GM15510 (cell line): ENCODE data around the gene PDCL2.

Experiments
- POLR2A ChIP-seq: IDR thresholded peaks from 3 replicates; pipeline ENCODE4 v1.6.1; 2011; ENCODE audit warnings: borderline replicate concordance; ENCODE audit not compliant: insufficient read length; ENCODE audit errors: extremely low read depth

Gene PDCL2

DNA sequence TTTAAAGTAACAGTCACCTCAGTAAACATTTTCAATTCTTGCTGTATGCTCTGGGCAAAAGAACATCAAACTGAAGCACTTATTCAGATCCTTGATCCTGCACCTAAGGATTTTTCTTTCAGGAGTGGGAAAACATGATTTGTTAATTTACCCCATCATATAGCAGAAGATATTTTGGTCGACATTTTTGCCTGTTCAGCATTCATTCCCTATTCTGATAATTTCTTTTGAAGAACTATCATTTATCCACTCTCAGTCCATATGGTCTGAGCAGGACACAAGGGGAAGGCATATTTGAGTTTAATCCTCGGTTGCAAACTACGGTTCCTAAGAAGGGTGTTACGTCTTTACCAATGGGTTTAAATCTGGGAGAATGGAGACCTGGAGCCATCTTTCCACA is 44.1 kb downstream of the PDCL2 start:
- TF ChIP-seq POLR2A = no peak

- TF ChIP-seq POLR2A = no peak
Observed at GRCh38 chr4:55547466-55547770, 44.6 kb downstream of the PDCL2 start.

GRCh38 chr4:55546756-55547465 is 45.1 kb downstream of the PDCL2 start, which contains the start of gene CLOCK:
CLOCK (minus strand) TSS chr4:55546909; CDS start chr4:55482785, 64,124 bp downstream.
- TF ChIP-seq POLR2A = peak; percentile 76

GRCh38 chr4:55546506-55546755 is 45.6 kb downstream of the PDCL2 start:
- TF ChIP-seq POLR2A = no peak

DNA sequence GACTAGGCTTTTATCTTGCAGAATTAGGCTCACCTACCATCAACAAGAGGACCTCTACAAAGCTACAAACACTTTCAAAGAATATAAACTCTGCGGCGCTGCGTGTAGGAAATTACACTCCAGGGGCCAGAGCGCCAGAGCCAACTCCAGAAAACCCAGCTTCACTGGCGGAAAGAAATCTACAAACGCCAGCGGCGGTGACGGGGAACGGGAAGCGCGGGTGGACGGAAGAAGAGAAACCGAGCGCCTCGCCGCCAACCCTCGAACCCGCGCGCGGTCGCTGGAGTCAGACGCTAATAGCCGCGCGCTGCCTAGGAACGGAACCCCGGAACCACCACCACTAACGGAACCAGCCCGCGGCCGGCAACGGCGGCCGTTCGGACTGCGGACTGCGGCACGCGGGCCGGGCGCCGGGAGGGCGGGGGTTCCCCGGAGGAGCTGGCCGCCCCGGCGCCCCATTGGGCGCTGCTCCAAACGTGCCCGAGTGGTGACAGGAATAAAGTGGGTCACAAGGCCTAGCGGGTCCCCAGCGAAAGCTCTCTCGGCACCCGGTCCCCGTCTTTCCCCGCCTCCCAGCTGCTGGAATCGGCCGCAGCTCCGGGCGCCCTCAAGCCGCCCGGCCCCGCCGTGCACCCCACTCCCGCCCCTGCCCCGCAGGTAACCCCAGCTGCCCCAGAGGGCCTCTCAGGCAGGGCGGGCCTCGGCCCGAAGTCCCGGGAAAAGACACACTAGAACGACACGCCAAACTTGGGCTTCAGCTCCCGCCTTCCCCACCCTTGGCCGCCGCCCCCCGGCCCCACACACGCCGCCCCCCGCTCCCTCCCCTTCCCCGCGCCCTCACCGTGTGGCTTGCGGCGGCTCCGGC is 46.2 kb downstream of the PDCL2 start:
- TF ChIP-seq POLR2A = peak; percentile 57

GRCh38 chr4:55545151-55545550 is 46.9 kb downstream of the PDCL2 start:
- TF ChIP-seq POLR2A = no peak

DNA sequence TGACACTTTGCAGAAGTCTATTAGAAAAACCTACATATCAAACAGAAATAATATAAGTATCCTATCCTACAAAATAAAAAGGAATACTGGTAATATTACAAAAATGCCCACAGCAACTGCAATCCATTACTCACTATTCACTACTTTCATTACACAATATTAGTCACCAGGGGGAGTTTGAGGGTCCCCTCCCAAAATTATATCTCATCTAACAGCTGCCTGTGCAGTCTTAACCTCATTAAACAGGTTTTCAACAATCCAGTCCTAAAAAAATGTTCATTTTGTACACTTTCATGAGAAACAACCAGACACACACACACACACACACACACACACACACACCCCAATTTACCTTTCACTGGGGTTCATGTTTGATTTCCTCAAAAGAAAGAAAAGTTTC is 48.2 kb downstream of the PDCL2 start:
- no peak for TF ChIP-seq POLR2A

DNA sequence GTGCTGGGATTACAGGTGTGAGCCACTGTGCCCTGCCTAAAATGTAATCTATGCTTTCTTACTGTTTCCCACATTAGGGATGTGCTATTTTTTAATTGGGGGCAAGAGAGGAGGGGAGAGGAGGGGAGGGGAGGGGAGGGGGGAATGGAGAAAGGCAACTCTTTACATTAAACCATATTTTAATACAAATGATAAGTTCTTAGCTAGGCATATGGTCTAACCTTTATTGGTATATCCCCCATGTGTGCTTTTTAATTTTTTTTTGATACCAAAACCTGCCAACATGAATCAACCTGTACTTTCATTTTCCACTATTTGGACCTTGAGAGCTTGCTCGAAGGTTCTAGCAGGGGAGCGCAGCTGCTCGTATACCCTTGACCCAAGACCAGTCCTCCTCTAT is 51.8 kb downstream of the PDCL2 start:
- no peak for TF ChIP-seq POLR2A

DNA sequence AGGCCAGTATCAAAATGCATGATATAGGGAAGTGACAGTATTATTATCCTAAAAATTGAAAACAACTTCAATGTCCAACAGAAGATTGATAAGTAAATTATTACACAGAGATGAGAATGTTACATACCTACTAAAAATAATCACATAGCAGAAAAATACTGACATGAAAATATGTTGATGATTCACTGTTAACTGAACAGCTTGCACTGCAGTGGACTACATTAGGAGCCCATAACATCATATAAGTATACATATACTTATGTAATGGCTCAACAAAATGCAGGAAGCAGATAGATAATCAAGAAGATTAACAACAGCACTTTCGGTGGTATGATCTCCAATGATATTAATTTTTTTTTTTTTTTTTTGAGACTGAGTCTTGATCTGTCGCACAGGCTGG is 52.4 kb downstream of the PDCL2 start:
- TF ChIP-seq POLR2A = no peak

GRCh38 chr4:55538531-55538930 is 53.5 kb downstream of the PDCL2 start:
- TF ChIP-seq POLR2A = no peak

DNA sequence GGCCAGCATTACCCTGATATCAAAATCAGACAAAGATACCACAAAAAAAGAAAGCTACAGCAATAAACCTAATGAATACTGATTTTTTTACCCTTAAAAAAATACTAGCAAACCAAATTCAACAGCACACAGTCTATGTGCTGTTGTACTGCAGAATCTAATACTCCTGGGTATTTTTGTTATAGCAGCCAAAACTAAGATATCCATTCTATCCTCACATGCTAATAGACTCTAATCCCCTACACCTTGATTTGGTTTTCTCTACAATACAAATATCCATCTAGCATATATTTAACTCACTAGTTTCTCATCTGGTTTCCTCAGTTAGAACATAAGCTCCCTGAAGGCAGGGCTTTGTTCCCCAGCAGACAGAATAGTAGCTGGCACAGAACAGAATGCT is 57.7 kb downstream of the PDCL2 start:
- no peak for TF ChIP-seq POLR2A

- TF ChIP-seq POLR2A = no peak
Observed at GRCh38 chr4:55530691-55531090, 61.4 kb downstream of the PDCL2 start.

GRCh38 chr4:55530167-55530566 is 61.9 kb downstream of the PDCL2 start:
- no peak for TF ChIP-seq POLR2A

DNA sequence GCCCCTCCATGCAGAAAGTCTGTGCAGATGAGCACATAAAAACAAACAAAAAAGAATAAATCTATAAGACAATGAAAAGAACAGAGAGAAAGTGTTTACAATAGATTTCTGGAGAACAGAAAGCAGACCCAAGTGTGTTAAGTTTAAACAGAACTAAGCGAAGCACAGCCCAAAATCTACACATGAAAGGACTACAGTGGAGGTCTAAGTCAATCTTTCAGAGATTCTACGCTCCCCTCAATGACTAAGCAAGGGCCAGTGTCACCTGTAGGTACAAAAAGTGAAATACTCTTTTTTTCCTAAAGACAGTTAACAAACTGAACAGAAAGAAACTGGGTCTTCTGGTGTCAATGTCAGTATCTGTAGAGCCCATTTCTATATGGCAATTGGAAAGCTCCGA is 63.6 kb downstream of the PDCL2 start:
- no peak for TF ChIP-seq POLR2A

DNA sequence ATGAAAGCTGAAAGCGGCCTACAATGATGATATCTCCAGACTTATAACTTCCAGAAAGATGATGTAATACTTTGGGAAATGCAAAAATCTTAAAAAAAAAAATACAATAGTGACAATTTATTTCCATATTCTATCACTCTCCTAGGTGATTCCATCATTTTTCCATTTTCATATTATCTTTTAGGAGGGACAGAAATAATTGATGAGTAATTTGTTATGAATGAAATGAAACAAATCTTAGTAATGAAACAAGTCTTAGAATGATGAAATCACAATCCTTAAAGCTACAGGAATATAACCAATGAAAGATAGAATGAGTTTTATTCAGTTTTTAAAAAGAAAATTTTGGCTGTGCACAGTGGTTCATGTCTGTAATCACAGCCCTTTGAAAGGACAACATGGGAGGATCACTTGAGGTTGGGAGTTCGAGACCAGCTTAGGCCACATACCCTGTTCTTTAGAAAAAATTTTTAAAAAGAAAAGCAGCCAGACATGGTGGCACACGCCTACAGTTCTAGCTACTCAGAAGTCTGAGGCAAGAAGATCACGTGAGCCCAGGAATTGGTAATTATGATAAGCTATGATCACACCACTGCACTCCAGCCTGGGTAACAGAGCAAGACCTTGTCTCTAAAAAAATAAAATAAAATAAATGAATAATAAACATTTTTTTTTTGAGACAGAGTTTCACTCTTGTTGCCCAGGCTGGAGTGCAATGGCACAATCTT is 67.0 kb downstream of the PDCL2 start:
- TF ChIP-seq POLR2A = no peak

GRCh38 chr4:55518442-55518841 is 73.6 kb downstream of the PDCL2 start:
- no peak for TF ChIP-seq POLR2A
